WI38 (cell line): ENCODE data around the gene RIMS3.

Experiments used
- H3K4me3 ChIP-seq: 2 replicates; pipeline ENCODE4 v1.5.1; 2011; ENCODE audit warnings: low read depth, mild to moderate bottlenecking, control low read depth, low read length
- TF ChIP-seq, protein P1 (sequence below): IDR thresholded peaks from 2 replicates; pipeline ENCODE4 v1.5.1; 2012; ENCODE audit warnings: low read depth, mild to moderate bottlenecking, control low read depth, low read length

RIMS3 gene

DNA sequence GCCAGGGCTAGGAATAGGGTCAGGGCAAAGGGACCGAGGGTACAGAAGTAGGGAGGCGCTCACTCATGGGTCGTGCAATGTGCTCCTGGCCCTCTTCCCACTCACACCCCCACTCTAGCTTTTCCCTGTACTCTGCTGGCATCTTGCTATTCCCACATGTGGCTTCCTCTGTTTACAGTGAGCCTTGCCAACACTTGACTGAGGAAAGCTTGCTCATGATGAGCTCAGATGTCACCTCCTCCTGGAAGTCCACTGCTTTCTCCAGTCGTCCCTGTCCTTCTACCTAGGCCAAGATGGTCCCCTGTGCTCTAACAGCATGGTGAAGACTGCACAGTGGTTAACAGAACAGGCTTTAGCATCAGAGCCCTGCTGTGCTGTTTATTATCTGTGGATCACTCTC is 8.0 kb upstream of the RIMS3 start:
- no peak overlapping the region for H3K4me3 ChIP-seq
- TF ChIP-seq, protein P1, sequence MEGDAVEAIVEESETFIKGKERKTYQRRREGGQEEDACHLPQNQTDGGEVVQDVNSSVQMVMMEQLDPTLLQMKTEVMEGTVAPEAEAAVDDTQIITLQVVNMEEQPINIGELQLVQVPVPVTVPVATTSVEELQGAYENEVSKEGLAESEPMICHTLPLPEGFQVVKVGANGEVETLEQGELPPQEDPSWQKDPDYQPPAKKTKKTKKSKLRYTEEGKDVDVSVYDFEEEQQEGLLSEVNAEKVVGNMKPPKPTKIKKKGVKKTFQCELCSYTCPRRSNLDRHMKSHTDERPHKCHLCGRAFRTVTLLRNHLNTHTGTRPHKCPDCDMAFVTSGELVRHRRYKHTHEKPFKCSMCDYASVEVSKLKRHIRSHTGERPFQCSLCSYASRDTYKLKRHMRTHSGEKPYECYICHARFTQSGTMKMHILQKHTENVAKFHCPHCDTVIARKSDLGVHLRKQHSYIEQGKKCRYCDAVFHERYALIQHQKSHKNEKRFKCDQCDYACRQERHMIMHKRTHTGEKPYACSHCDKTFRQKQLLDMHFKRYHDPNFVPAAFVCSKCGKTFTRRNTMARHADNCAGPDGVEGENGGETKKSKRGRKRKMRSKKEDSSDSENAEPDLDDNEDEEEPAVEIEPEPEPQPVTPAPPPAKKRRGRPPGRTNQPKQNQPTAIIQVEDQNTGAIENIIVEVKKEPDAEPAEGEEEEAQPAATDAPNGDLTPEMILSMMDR: no peak

DNA sequence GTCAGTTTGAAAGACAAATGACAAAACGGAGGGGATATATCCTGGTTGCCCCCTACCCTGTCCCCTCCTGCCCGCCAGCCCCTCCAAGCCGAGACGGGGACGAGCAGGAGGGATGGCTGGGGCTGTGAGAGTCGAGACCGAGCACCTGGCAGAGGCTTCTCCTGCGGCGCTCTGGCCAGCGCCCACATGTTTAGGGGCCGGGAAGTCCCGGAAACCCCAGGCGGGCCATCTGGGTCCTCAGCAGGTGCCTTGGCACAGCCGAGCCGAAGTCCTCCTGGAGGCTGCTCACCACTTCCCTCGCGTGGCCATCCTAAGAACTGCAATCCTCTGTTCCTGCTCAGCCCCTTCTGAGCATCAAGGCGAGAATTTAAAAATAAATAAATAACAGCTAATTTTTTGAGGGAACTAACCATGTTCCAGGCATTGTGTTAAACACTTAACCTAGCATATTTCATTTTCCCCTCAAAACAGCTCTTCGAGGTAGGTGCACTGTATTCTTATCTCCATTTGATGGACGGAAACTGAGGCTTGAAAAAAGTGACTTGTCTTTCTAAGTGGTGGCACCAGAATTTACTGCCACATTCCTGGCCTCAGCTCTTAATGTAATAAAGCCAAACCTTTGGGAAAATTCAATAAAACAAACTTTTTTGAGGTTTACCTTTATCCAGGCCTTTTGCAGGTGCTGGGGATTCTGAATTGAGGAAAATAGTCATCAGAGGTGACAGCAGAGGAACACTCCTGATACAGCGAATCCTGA is 3.5 kb upstream of the RIMS3 start:
- TF ChIP-seq, protein P1: peak; percentile 99
- H3K4me3 ChIP-seq: no peak overlapping the region

DNA sequence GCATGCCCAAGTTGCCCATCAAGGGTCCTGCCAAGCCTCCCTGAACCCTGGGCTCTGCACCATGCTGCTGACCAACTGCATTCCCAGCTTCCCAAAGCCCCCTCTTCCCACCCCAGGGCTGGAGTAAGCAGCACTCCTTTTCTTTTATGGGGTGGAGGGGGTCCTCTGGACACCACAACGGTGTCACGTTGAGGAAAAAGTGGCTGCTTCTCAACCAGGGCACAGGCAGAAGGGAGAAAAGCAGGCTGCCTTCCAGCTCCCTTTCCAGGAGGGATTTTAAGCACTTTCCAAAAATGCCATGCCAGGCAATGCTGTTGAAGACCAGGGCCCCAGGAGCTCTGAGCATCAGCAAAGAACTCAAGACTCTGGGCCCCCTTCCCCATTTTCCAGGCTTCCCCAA is 691 bp downstream of the RIMS3 start:
- H3K4me3 ChIP-seq: no peak overlapping the region

DNA sequence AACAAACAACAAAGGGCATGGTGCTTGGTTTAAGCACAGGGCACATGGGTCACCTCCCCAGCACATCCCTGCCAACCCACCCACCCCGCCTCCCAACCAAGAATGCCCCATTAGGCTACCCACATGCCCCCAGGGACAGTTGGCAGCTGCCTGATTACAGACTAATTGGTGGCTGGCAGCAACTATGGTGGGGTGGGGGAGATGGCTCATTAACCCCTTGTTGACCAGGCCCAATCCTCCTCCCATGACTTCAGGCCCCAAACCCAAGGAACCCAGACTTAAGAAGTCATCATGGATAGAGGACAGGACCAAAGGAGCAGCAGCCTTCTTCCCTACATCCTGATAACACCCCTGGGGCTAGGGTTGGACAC is 1.3 kb downstream of the RIMS3 start:
- no peak overlapping the region for H3K4me3 ChIP-seq

More for the DNA sequence above, 691 bp downstream of the RIMS3 start:
- TF ChIP-seq, protein P1: no peak

DNA sequence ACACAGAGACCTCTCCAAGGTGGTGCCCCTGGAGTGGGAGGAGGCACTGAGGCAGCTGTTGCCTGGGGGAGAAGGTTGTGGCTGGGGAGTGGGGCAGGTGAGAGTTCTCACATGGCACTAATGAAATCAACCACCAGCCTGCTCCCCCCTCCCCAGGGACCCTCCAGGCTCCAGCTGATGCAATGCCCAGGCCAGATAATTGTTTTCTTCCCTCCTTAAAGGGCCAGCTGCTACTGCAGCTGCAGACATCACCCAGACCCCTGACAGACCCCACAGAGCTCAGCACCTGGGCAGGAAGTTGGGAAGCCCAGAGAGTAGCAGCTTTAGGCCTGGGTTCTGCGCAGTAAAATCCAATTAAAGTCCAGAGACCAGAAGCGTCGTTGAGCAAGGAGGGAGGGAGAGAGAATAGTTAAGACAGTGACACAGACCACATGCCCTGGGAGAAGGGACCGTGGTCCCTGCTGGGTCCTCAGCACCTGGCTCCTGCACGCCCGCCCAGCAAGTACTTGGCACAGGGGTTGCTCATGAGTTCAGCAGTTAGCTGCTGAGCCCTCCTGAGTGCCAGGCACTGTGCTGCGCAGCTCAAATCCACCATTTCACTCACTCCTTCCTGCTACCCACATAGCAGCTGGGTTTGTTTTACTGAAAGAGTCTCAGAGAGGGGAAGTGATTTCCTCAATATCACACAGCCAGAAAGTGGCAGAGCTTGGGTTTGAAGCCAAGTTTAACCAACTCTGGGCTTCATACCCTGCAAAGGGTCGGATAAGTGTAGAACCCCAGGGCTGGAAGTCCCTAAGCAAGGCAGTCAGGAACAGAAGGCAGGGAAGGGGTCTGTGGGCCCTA is 1.9 kb downstream of the RIMS3 start:
- TF ChIP-seq, protein P1: no peak
- H3K4me3 ChIP-seq: no peak overlapping the region

More for the DNA sequence above, 1.3 kb downstream of the RIMS3 start:
- TF ChIP-seq, protein P1: no peak

DNA sequence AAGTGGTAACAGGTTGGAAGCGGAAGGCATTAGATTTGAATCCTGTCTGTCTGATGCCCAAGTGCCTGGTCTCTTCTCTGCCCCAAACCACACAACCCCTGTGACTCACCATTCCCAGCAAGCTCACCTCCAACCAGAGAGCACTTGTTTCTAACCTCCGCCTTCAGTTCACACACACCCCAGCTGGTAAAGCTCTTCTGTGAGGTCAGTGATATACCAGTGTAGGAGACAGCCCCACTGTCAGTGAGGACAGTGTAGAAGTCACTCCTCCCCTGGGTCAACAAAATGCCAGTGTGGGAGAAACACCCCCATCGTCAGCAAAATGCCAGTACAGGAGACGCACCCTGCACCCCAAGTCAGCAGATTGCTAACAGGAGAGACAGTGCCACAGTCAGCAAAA is 2.6 kb downstream of the RIMS3 start:
- TF ChIP-seq, protein P1: no peak
- H3K4me3 ChIP-seq: no peak overlapping the region

DNA sequence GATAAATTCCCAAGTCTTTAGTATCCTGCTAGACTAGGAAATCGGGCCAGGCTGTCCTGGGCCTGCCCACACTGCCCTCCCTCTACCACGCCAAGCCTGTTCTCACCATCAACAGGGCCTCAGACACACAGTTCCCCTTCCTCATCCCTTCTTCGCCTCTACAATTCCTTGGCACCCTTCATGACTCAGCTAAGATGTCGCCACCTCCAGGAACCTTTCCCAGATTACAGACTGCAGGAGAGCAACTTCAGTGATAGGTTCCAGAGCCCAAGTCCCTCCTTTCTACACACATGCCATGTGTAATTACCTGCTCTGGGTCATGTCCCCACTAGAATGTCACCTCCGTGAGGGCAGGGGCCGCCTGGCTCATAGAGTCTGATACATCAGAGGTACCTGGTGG is 3.3 kb downstream of the RIMS3 start:
- no peak overlapping the region for H3K4me3 ChIP-seq
- TF ChIP-seq, protein P1: no peak
